Fibroblast of skin of left quadriceps (primary cell): ENCODE results near the gene C1orf159.

Experiments
- DNase-seq, 2 experiments: peaks; one replicate each; pipeline ENCODE4 v3.0.0-alpha.2; 2013; ENCODE audit warnings: low read depth in 2 of 2

The C1orf159 gene

GRCh38 chr1:1038694-1039093 lies 77.2 kb downstream of the C1orf159 start:
- no peak for DNase-seq

GRCh38 chr1:1037366-1038327 lies 78.2 kb downstream of the C1orf159 start:
- no peak for DNase-seq

GRCh38 chr1:1035291-1035943 lies 80.5 kb downstream of the C1orf159 start:
- no peak for DNase-seq

GRCh38 chr1:1034439-1034781 lies 81.5 kb downstream of the C1orf159 start:
- DNase-seq = no peak

- no peak for DNase-seq
These were observed 82.0 kb downstream of the C1orf159 start for GRCh38 chr1:1033731-1034438.

GRCh38 chr1:1033009-1033587 lies 82.8 kb downstream of the C1orf159 start:
- DNase-seq = peak; percentile 32 to 40

- no peak for DNase-seq
These were observed 83.5 kb downstream of the C1orf159 start for GRCh38 chr1:1032424-1032823.
